Stimulated activated CD8-positive, alpha-beta memory T cell treated with anti-CD3 and anti-CD28 coated beads, Interleukin-15, amount 100 ng/mL, for 1 hour (primary cell): ENCODE data around the gene SLC6A19.
"Not testable (repeated sequence)": the region's sequence is repeated elsewhere in the genome, so short reads cannot be mapped to it uniquely, and the experiment has no call there.

Source experiments
- DNase-seq: peaks from one replicate; pipeline ENCODE4 v3.0.0-alpha.2; 2020; ENCODE audit warnings: low read depth

The SLC6A19 gene

GRCh38 chr5:1222621-1223277 is 21.4 kb downstream of the SLC6A19 start:
- DNase-seq, result no peak

DNA sequence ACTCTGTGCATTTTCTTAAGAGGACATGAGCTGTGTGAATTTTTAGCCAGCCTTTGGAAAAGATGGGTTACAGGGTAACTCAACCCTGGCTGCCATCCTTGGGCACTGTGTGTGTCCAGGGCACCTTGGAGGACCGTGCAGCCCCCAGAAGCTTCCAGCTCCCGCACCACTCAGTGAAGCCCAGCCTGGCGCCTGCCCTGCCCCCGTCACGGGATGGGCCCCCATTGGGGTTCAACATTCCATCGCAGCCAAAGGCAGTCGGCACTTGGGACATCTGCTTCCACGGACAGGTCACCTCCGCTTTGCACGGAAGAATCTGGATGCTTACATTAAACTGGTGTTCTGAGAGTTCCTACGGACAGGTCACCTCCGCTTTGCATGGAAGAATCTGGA is 21.9 kb downstream of the SLC6A19 start:
- no peak for DNase-seq

- DNase-seq, result no peak
These were observed 23.2 kb downstream of the SLC6A19 start for GRCh38 chr5:1224631-1225030.

- DNase-seq, result no peak
These were observed 23.7 kb downstream of the SLC6A19 start, which contains the start of gene SLC6A18 for GRCh38 chr5:1225081-1225480. Gene SLC6A18 (plus strand): TSS chr5:1225381. CDS start chr5:1225478, 97 bp downstream.

DNA sequence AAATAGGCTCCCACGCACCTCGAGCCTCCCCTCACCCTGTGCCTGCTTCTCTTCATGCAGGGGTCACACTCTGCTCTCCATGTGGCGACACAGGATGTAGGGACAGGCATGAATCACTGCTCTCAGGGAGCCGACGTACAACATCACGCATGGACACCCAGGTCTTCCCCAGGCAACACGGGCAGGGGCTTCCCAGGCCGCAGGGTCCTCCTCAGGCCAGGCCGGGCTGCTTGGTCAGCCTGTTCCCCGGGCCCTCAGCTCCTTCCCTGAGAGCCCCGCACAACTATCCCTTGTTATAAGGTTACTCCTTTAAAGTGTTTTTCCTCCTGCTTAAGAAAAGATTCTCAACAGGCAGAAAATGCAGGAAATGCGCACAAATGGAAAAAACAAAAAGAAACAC is 24.8 kb downstream of the SLC6A19 start:
- no peak for DNase-seq

DNA sequence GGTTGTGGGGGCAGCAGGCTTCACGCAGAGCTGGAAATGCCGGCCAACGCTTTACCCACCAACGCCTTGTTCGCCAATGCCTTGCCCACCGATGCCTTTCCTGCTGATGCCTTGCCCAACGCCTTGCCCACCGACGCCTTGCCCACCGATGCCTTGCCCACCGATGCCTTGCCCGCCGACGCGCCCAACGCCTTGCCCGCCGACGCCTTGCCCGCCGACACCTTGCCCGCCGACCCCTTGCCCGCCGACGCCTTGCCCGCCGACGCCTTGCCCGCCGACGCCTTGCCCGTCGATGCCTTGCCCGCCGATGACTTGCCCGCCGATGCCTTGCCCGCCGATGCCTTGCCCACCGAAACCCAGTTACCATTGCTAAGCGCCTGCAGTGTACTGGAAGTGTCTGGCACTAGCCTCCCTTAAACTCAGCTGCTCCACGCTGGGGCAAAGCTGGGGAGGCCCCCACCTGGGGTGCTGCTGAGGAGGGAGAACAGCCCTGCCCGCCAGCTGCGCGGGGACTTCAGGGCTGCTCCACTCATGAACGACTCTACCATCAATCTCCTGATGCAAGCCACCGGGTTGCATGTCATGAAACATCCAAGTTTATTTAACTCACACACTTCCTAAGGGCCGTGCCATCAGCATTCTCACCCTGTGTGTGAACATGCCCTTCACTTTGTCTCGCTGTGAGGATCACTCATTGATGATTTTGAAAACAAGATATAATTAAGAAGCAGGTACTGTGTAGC is 25.6 kb downstream of the SLC6A19 start:
- no peak for DNase-seq

DNA sequence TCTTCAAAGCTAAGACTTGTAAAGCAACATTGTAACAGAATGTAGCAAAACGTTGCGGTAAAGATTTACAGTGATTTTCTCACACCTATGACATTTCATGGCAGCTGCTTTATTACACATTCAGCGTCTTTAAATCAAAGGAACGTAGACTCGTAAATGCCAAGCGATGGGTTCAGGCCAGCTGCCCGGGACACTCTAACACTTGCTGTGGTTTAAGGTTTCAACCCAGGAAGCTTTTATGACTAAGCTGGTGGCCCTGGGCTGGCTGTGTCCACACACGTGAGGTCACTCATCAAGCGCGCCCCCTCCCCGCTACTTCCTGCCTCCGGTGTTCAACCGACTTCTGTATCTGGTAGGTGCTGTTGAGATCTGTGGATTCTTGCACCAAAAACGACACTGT is 26.3 kb downstream of the SLC6A19 start:
- no peak for DNase-seq

DNA sequence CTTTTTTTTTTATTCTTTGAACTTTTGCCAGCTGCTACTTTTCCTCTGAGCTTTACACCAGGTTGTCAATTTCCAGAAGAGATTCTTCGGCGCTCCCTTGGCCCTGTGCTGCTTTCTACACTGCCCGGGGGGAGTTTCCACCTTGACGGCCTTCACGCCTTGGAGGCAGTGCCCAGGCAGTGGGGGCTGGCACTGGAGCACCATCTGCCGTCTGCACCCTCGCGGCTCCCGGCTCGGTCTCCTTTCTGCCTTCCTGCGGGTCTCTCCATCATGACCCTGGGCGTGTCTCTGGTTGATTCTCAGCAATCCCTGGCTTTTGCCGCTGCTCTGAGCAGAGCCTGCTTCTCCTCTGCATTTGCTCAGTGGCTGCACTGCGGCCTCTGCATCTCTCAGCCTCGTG is 26.7 kb downstream of the SLC6A19 start:
- no peak for DNase-seq

- DNase-seq, result not testable (repeated sequence)
These were observed 27.6 kb downstream of the SLC6A19 start for GRCh38 chr5:1229023-1229422.

DNA sequence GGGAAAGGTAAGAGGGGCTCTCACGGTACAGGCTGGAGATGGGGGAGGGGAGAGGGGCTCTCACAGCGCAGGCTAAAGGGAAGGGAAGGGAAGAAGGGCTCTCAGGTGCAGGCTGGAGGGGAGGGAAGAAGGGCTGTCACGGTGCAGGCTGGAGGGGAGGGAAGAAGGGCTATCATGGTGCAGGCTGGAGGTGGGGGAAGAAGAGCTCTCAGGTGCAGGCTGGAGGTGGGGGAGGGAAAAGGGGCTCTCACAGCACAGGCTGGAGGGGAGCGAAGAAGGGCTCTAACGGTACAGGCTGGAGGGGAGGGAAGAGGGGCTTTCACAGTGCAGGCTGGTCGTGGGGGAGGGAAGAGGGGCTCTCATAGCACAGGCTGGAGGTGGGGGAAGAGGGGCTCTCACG is 28.4 kb downstream of the SLC6A19 start:
- DNase-seq, result no peak

GRCh38 chr5:1230551-1230950 is 29.2 kb downstream of the SLC6A19 start:
- DNase-seq, result no peak

- DNase-seq, result no peak
These were observed 30.0 kb downstream of the SLC6A19 start for GRCh38 chr5:1231354-1231905.

DNA sequence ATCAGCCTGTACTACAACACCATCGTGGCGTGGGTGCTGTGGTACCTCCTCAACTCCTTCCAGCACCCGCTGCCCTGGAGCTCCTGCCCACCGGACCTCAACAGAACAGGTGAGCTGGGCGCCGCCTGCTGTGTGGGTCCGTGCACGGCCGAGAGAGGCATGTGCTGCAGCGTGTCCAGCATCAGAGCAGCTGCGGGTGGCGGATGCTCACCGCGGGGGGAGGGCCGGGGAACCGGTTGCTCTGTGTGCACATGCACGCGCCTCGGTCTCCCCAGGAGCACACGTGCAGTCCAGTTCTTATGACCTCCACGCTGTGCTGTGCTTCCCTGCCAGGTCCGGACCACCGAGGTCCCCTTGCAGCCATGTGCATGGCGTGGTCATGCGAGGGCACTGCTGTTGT is 31.4 kb downstream of the SLC6A19 start:
- DNase-seq, result no peak

DNA sequence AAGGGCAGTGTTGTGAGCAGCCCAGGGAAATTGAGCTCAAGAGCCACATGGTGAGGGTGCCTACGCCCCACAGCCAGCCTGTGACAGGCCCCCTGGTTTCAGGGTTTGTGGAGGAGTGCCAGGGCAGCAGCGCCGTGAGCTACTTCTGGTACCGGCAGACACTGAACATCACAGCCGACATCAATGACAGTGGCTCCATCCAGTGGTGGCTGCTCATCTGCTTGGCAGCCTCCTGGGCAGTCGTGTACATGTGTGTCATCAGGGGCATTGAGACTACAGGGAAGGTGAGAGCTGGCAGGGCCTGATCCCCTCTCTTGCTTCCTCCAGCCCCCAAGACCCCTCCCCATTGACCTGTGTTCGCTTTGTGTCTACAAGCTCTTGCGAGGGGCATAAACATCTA is 34.0 kb downstream of the SLC6A19 start:
- DNase-seq, result no peak

DNA sequence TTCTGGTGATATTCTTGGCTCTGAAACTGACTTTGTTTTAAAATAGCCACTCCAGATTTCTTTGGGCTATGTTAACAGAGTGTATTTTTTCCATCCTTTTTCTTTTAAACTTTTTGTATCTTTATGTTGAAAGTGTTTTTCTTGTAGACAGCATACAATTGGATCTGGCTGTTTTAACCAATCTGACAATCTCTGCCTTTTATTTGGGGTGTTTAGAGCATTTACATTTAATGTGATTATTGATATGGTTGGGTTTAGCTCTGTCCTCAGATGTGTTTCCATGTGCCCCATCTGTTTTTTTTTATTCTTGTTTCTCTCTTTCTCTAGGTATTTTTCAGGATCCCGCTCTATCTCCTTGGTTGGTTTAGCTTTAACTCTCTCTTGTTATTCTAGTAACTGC is 34.4 kb downstream of the SLC6A19 start:
- no peak for DNase-seq

GRCh38 chr5:1239505-1240251 is 38.3 kb downstream of the SLC6A19 start:
- no peak for DNase-seq

- no peak for DNase-seq
These were observed 39.3 kb downstream of the SLC6A19 start for GRCh38 chr5:1240496-1241260.

DNA sequence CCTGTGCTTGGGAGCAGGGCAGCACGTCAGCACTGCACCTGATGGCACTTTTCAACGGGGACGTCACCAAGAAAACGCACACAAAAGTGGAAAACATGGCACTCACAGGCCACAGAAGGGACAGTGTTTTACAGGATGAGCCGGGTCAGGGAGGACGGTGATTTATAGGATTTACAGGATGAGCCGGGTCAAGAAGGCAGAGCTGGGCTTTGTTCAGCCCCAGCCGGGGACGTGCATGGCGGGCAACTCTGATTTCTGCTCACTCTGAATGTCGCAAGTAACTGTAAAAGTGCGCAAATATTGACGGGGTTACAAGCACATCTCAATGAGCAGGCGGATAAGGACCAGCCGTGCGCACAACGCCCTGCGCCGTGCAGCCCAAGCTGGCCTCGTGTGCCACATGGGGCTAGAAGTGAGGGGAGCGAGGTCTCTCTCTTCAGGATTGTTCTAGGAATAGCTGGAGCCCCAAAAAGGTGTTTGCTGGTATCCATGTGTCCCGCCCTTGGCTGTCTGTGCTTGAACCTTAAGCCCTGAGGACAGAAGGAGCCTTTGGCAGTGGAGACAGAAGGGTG is 40.2 kb downstream of the SLC6A19 start:
- DNase-seq, result no peak

DNA sequence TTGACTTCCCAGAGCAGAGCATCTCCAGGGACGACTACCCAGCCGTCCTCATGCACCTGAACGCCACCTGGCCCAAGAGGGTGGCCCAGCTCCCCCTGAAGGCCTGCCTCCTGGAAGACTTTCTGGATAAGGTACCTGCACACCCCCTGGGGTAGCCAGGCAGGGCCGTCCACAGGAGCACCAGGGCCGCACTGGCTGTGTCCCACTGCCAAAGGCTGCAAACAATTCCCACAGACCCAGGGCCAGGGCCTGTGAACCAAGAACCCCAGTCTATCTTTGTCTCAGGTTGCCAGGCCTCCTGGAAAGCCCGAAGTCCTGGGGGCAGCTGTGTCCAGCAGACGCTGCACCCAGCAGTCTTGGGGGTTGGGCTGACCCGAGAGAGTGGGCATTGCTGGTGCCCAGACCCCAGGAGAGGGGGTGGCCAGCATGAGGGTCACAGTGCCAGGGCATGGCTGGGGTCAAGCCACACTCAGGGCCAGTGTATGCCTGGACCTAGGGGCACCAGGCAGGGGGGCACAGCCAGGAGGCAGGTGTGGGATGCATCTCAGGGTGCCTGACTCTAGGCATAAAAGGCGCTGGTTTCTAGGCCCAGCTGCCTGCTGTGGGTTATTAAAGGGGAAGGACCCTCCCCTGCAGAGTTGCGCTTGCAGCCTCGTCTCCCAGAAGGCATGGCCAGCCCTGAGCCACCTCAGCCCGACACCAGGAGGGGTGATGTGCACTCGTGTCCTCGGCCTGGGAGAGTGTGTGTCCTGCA is 41.5 kb downstream of the SLC6A19 start:
- DNase-seq, result no peak

GRCh38 chr5:1243487-1244130 is 42.2 kb downstream of the SLC6A19 start:
- no peak for DNase-seq
